Measurements from ENCODE around the gene ZNF567.

Gene ZNF567

DNA sequence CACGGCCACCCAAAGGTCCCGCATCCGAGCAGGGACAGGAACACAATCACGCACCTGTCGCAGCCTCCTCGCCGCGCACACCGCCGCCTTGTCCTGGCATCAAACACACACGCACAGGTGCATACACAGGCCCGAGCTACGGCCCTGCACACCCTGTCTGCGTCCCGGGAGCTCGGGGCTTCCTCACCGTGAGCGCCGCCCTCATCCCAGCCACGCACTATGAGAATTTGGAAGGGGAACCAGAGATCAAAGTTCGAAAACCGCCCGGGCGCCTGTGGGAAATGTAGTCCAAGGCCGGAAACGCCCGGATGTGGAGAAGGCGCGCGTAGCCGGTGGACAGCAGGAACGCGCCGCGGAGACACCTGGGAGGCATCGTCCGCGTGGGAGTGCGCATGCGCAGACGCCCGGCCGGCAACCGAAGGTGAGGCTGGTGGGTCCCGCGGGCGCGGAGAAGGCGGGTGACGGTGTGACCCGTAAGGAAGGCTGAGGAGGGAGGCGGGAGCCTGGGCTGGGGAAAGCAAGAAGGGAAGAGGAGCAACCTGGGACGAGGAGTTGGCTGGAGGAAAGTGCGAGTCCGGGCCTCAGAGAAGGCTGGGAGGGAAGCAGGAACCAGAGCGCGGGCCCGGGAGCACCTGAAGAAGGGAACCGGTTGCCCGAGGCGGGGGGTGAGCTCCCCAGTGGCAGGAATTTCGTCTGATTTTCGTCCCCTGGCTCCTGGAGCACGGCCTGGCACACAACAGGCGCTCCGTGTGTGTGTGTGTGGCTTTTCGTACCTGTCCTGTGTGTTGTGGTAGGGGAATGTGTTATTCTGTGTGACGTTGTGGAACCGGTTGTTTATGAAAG, at the start of gene ZNF567:
TSS of gene ZNF567 (plus strand) at position 399 of the 843 bp plus-strand sequence. CDS start 7,256 bp downstream, outside the sequence.
- peak within 1 kb of the TSS; percentile 87 for H3K27ac Mint-ChIP-seq
- H3K4me1 Mint-ChIP-seq, result peaks cover 36% of the 10 kb centered on the region
- H3K9me3 Mint-ChIP-seq, result peaks cover 6% of the 10 kb centered on the region
- peak; percentile 98 for ATAC-seq
- H3K4me3 Mint-ChIP-seq, result peak within 1 kb of the TSS; percentile 96
- H3K27me3 Mint-ChIP-seq, result no peaks in the 10 kb centered on the region
- peaks cover 63% of the 10 kb centered on the region for H3K36me3 Mint-ChIP-seq

DNA sequence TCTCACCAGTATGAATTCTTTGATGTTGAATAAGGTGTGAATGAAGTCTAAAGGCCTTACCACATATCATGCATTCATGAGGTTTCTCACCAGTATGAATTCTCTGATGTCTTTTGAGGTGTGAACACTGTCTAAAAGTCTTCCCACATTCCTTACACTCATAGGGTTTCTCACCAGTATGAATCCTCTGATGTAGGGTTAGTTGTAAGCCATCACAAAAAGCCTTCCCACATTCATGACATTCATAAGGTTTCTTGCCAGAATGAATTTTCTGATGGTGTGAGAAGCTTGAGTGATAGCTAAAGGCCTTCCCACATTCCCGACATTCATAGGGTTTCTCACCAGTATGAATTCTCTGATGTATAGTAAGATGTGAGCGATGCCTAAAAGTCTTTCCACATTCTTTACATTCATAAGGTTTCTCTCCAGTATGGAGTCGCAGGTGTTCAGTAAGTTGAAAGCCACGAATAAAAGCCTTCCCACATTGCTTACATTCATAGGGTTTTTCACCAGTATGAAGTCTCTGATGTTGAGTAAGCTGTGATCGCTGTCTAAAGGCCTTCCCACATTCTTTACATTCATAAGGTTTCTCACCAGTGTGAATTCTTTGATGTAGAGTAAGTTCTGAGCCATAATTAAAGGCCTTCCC, 48.4 kb upstream of the ZNF567 start:
- peaks cover 79% of the 10 kb centered on the region for H3K36me3 Mint-ChIP-seq

DNA sequence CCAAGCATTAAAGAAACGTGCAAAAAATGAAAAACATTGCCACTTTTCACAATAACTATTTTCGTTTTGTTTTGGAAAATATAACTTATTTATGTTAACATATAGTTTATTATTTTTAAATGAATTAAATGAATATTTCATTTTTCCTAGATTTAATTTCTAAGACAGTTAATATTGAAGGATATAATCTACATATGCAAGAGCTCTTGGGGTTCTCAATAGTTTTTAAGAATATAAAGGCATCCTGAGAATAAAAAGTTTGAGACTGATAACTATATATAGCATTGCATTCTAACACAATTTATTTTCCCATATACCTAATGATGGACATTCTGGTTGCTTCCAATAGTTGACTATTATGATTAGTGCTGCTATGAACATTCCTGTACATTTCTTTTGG, 40.7 kb upstream of the ZNF567 start:
- H3K4me1 Mint-ChIP-seq, result no peaks in the 10 kb centered on the region
- no peak for ATAC-seq
- H3K27me3 Mint-ChIP-seq, result no peaks in the 10 kb centered on the region
- peaks cover 11% of the 10 kb centered on the region for H3K9me3 Mint-ChIP-seq
- H3K36me3 Mint-ChIP-seq, result peaks cover 83% of the 10 kb centered on the region
- no peak overlapping the region for H3K4me3 Mint-ChIP-seq
- H3K27ac Mint-ChIP-seq, result no peak overlapping the region

More for the DNA sequence above, 48.4 kb upstream of the ZNF567 start:
- H3K4me3 Mint-ChIP-seq, result no peak overlapping the region
- H3K27ac Mint-ChIP-seq, result no peak overlapping the region
- H3K27me3 Mint-ChIP-seq, result no peaks in the 10 kb centered on the region
- no peak for ATAC-seq
- no peaks in the 10 kb centered on the region for H3K4me1 Mint-ChIP-seq
- H3K9me3 Mint-ChIP-seq, result peaks cover 28% of the 10 kb centered on the region

DNA sequence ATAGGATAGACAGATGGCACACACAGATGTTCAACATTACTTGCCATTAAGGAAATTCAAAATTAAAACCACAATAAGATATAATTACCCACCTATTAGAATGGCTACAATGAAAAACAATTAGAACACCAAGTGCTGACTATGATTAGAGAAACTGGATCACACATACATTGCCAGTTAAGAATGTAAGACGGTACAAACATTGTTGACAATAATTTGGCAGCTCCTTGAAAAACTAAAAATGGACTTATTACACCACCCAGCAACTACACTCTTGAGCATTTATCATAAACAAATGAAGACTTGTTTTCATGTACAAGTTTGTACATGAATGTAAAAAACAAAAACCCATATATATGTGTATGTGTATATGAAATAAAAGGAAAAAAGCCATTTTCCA, 34.5 kb upstream of the ZNF567 start:
- Mint-ChIP-seq H3K4me1 (no peaks in the 10 kb centered on the region), H3K9me3 (peaks cover 31% of the 10 kb centered on the region), H3K4me3 (no peak overlapping the region), H3K36me3 (peaks cover 96% of the 10 kb centered on the region), H3K27ac (no peak overlapping the region), H3K27me3 (no peaks in the 10 kb centered on the region)
- no peak for ATAC-seq

DNA sequence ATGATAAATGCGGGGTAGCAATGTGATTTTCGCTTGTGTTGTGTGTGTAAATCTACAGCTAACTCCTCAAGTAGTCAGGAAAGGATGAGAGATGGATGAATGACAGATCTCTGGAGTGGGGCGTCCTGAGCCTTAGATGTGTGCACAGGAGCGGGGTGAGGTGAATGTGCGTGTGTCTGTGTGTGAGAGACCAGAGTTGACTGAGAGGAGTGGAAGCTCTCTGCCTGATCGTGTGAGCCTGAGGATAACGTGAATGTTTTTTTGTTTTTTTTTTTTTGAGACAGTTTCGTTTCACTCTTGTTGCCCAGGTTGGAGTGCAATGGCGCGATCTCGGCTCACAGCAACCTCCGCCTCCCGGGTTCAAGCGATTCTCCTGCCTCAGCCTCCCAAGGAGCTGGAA, 21.6 kb upstream of the ZNF567 start:
- no peak for ATAC-seq
- peaks cover 69% of the 10 kb centered on the region for H3K36me3 Mint-ChIP-seq

DNA sequence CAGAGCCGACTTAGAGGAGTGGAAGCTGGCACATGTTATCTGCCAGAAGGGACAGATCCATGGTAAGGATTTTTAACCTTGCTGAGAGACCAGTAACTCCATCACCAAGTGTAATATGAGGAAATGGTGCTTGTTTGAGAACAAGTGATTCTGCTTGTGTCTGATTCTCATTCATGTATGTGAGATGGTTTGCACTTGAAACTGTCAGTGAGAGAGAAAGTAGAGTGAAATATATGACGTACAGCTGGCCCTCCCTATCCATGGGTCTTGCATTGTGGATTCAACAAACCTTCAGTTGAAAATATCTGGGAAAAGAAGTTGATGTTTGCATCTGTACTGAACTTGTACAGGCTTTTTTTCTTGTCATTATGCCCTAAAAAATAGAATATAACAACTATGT, 18.8 kb upstream of the ZNF567 start:
- no peak for ATAC-seq
- peak overlapping the region; percentile 4 for H3K4me3 Mint-ChIP-seq
- H3K9me3 Mint-ChIP-seq, result peaks cover 20% of the 10 kb centered on the region
- peaks cover 36% of the 10 kb centered on the region for H3K4me1 Mint-ChIP-seq
- no peaks in the 10 kb centered on the region for H3K27me3 Mint-ChIP-seq
- H3K27ac Mint-ChIP-seq, result no peak overlapping the region
- peaks cover 66% of the 10 kb centered on the region for H3K36me3 Mint-ChIP-seq

More for the DNA sequence above, 21.6 kb upstream of the ZNF567 start:
- Mint-ChIP-seq H3K27ac (peak overlapping the region; percentile 99), H3K4me1 (peaks cover 36% of the 10 kb centered on the region), H3K27me3 (no peaks in the 10 kb centered on the region), H3K4me3 (peak overlapping the region; percentile 100), H3K9me3 (peaks cover 23% of the 10 kb centered on the region)

DNA sequence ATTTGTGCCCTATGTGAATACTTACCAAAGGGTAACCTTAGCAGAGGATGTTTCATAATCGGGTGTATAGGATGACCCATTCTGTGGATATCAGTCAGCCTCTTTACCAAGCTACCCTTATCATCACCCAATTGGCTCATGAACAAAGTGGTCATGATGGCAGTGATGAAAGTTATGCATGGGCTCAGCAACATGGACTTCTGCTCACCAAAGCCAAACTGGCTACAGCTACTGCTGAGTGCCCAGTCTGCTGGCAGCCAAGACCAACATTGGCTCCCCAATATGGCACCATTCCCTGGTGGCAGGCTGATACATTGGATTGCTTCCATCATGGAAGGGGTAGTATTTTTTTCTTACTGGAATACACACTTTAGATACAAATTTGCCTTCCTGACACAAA, 15.0 kb upstream of the ZNF567 start:
- no peak for ATAC-seq
- Mint-ChIP-seq H3K9me3 (peaks cover 14% of the 10 kb centered on the region), H3K36me3 (peaks cover 52% of the 10 kb centered on the region), H3K27ac (no peak overlapping the region), H3K27me3 (no peaks in the 10 kb centered on the region), H3K4me3 (no peak overlapping the region), H3K4me1 (peaks cover 21% of the 10 kb centered on the region)

DNA sequence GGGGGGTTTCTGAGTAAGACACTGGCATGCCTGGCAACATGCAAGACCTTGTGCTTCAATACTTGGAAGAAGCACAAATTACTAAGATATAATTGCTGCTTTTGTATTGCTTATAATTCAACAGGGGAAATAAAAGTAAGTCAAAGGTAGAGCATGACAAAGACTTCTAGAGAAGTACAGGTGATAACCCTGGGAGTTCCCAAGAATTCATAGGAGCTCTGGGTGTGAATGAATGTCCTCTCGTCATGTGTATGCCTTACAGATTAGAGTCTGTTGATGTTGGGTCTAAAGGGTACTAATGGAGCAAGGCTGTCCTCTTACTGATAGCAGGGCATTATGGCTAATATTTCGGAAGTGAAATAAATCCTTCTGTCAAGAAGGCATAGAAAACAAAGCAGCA, 13.2 kb upstream of the ZNF567 start:
- H3K27me3 Mint-ChIP-seq, result no peaks in the 10 kb centered on the region
- H3K36me3 Mint-ChIP-seq, result peaks cover 59% of the 10 kb centered on the region
- ATAC-seq, result no peak
- peaks cover 9% of the 10 kb centered on the region for H3K9me3 Mint-ChIP-seq
- H3K27ac Mint-ChIP-seq, result no peak overlapping the region
- H3K4me3 Mint-ChIP-seq, result no peak overlapping the region
- peaks cover 8% of the 10 kb centered on the region for H3K4me1 Mint-ChIP-seq

DNA sequence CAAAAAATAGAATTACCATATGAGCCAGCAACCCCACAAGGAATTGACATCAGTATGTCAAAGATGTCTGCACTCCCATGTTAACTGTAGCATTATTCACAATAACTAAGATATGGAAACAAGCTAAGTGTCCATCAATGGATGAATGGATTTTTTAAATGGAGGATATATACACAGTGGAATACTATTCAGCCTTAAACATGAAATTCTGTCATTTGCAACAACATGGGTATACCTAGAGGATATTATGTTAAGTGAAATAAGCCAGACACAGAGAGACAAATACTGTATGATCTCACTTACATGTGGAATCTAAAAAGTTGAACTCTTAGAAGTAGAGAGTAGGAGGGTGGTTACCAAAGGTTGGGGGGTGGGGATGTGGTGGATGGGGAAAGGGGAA, 8.0 kb upstream of the ZNF567 start:
- H3K9me3 Mint-ChIP-seq, result peaks cover 12% of the 10 kb centered on the region
- H3K4me3 Mint-ChIP-seq, result no peak overlapping the region
- peaks cover 62% of the 10 kb centered on the region for H3K36me3 Mint-ChIP-seq
- H3K4me1 Mint-ChIP-seq, result peaks cover under 1% of the 10 kb centered on the region
- no peaks in the 10 kb centered on the region for H3K27me3 Mint-ChIP-seq
- ATAC-seq, result no peak
- no peak overlapping the region for H3K27ac Mint-ChIP-seq

DNA sequence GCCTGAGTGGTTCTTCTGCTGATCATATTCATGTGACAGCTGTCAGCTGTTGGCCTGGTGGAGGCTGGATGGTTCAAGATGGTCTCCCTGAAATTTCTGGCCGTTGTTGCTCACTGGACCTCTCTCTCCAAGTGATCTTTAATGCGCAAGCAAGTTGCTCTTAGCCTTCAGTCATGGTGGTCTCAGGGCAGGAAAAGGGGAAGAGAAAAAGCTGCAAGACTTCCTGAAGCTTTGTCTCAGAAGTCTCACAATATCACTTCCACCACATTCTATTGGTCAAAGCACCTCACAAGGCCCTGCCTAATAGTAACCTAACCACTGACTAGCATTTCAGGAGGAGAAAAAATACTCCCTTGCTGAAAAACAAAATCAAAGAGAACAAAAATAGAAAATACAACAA, 1.6 kb upstream of the ZNF567 start:
- Mint-ChIP-seq H3K9me3 (peaks cover 6% of the 10 kb centered on the region), H3K4me3 (peak overlapping the region; percentile 96), H3K4me1 (peaks cover 36% of the 10 kb centered on the region), H3K36me3 (peaks cover 63% of the 10 kb centered on the region), H3K27ac (peak overlapping the region; percentile 87), H3K27me3 (no peaks in the 10 kb centered on the region)
- no peak for ATAC-seq

DNA sequence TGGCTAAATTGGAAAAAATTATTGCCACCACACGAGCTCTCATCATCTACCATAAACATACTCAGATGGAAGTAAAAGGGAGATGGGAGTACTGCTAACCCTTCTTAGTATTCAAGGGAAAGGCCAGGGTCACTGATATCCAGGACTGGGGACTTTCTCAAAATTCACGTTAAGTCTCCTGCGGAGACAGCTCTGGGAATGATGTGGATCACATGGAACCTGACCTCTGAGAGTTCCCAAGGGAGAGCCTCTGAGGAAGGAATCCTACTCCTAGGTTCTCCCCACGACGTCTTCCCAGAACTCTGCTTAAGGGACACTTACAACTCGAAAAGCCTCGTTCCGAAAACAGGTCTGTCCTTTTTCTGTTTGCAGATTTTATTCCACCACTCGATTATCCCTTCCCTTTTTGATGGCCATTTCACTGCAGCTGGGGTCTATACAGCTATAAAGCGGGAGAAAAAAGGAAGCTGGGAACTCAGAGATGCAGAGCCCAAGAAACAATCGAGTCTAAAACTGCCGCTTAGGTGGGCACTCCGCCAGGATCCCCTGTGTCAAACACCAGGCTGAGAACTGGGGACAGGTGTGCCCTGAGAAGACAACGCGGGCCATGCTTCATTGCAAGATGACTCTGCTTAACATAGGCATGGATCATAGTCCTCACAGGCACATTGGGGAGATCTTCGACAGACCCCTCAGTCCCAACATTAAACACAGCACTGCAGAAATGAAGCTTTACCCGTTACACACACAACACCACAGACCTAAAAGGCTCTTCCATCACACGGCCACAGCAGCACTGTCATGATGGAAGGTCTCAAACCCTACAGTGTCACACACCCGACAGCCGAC, 823 bp upstream of the ZNF567 start:
- Mint-ChIP-seq H3K27ac (peak overlapping the region; percentile 87), H3K4me3 (peak overlapping the region; percentile 96), H3K4me1 (peaks cover 36% of the 10 kb centered on the region), H3K27me3 (no peaks in the 10 kb centered on the region), H3K9me3 (peaks cover 6% of the 10 kb centered on the region), H3K36me3 (peaks cover 63% of the 10 kb centered on the region)
- no peak for ATAC-seq

DNA sequence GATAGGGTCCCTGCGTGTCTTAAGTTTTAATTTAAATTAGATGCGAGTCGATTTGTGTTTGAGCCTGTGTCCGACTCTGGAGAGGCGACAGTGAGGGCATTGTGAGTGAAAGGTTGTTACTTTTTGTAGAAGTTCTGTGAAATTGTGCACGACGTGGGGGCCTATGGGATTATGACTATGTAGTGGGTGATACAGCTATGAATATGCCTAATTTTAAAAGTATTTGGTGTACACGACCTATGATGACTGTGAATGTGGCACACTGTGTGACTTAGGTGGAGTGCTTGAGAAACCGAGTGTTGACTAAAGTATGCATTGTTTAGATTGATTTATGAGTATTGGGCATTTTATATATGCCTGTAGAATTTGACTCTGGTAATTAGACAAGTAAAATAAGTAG, 646 bp downstream of the ZNF567 start:
- Mint-ChIP-seq H3K27me3 (no peaks in the 10 kb centered on the region), H3K27ac (peak overlapping the region; percentile 87), H3K4me1 (peaks cover 36% of the 10 kb centered on the region)

DNA sequence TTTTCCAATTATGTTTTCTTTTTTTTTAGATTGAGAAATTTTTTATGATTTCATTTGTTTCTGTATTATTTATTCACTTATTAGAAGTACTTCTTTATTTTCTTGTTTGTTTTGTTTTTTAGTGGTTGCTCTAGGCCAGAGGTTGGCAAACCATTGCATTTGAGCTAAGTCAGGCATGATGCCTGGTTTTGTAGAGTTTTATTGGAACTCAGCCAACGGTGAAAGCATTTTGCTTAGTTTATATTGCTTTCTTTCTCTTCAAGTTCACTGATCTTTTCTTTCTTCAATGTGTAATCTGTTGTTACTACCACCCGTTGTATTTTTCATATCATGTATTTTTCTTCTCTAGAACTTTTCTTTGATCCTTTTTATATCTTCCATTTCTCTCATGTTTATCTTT, 19.7 kb downstream of the ZNF567 start:
- Mint-ChIP-seq H3K27me3 (no peaks in the 10 kb centered on the region), H3K4me3 (no peak overlapping the region), H3K9me3 (peaks cover 25% of the 10 kb centered on the region), H3K4me1 (no peaks in the 10 kb centered on the region), H3K27ac (no peak overlapping the region), H3K36me3 (peaks cover 95% of the 10 kb centered on the region)
- no peak for ATAC-seq

More for the DNA sequence above, 646 bp downstream of the ZNF567 start:
- no peak for ATAC-seq
- peak overlapping the region; percentile 96 for H3K4me3 Mint-ChIP-seq
- peaks cover 63% of the 10 kb centered on the region for H3K36me3 Mint-ChIP-seq
- H3K9me3 Mint-ChIP-seq, result peaks cover 3% of the 10 kb centered on the region

DNA sequence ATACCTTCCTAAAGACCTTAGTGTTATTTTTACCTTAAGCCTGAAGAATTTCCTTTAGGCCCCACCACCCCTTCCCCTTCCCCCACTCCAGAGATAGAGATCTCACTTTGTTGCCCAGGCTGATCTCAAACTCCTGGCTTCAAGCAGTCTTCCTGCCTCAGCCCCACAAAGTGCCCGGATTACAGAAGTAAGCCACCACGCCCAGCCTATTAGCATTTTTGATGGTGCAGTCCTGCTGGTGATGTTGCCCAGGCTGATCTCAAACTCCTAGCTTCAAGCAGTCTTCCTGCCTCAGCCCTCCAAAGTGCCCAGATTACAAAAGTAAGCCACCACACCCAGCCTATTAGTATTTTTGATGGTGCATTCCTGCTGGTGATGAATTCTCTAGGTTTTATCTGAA, 22.0 kb downstream of the ZNF567 start:
- no peaks in the 10 kb centered on the region for H3K27me3 Mint-ChIP-seq
- H3K4me1 Mint-ChIP-seq, result no peaks in the 10 kb centered on the region
- no peak overlapping the region for H3K4me3 Mint-ChIP-seq
- ATAC-seq, result no peak
- H3K9me3 Mint-ChIP-seq, result peaks cover 28% of the 10 kb centered on the region
- peaks cover 98% of the 10 kb centered on the region for H3K36me3 Mint-ChIP-seq
- no peak overlapping the region for H3K27ac Mint-ChIP-seq

Data from stimulated activated memory B cell treated with anti-CD40 and anti-IgM and Interleukin-4, amounts not matched to agents 10 μg/mL and 1 μg/mL and 100 μg/mL, for 72 hours (primary cell).